Stimulated activated CD8-positive, alpha-beta memory T cell treated with anti-CD3 and anti-CD28 coated beads, Interleukin-2, amount 100 ng/mL, for 48 hours (primary cell): ENCODE results near the gene MRPL33.

ENCODE experiments used
- DNase-seq, 2 donors: peaks; one replicate each; pipeline ENCODE4 v3.0.0-alpha.2; 2020; ENCODE audit warnings: low read depth in 2 of 2

MRPL33 gene

GRCh38 chr2:27776696-27777095 lies 5.2 kb downstream of the MRPL33 start:
- no peak for DNase-seq

- DNase-seq: no peak
Observed at GRCh38 chr2:27779417-27780055, 8.0 kb downstream of the MRPL33 start.

- DNase-seq: no peak
Observed at GRCh38 chr2:27781496-27781895, 10.0 kb downstream of the MRPL33 start.

GRCh38 chr2:27782701-27783100 lies 11.2 kb downstream of the MRPL33 start:
- DNase-seq: no peak

GRCh38 chr2:27790796-27791195 lies 19.3 kb downstream of the MRPL33 start:
- DNase-seq: no peak

- no peak for DNase-seq
Observed at GRCh38 chr2:27792759-27793158, 21.2 kb downstream of the MRPL33 start.

- no peak for DNase-seq
Observed at GRCh38 chr2:27795093-27795834, 23.7 kb downstream of the MRPL33 start.

- DNase-seq: no peak
Observed at GRCh38 chr2:27795868-27796277, 24.4 kb downstream of the MRPL33 start.

- no peak for DNase-seq
Observed at GRCh38 chr2:27796791-27797765, 25.6 kb downstream of the MRPL33 start.

GRCh38 chr2:27797841-27798240 lies 26.3 kb downstream of the MRPL33 start:
- no peak for DNase-seq

GRCh38 chr2:27798486-27798885 lies 27.0 kb downstream of the MRPL33 start:
- DNase-seq: no peak

GRCh38 chr2:27798948-27799645 lies 27.6 kb downstream of the MRPL33 start:
- no peak for DNase-seq

- no peak for DNase-seq
Observed at GRCh38 chr2:27799646-27800010, 28.1 kb downstream of the MRPL33 start.

- DNase-seq: no peak
Observed at GRCh38 chr2:27800856-27801255, 29.3 kb downstream of the MRPL33 start.

GRCh38 chr2:27802547-27802946 lies 31.0 kb downstream of the MRPL33 start:
- DNase-seq: no peak

GRCh38 chr2:27803046-27803445 lies 31.5 kb downstream of the MRPL33 start:
- DNase-seq: no peak

GRCh38 chr2:27804146-27804545 lies 32.6 kb downstream of the MRPL33 start:
- DNase-seq: no peak

GRCh38 chr2:27805180-27805579 lies 33.7 kb downstream of the MRPL33 start:
- no peak for DNase-seq

- no peak for DNase-seq
Observed at GRCh38 chr2:27806311-27807059, 35.0 kb downstream of the MRPL33 start.

GRCh38 chr2:27807476-27807875 lies 36.0 kb downstream of the MRPL33 start:
- DNase-seq: no peak

- DNase-seq: no peak
Observed at GRCh38 chr2:27808418-27808817, 36.9 kb downstream of the MRPL33 start.
